Neuronal stem cell (in vitro differentiated cells): ENCODE data around the gene SLC13A4.
A peak's percentile ranks its signal among the peaks of the same experiment; 100 is the strongest.
"Not testable (repeated sequence)": the region's sequence is repeated elsewhere in the genome, so short reads cannot be mapped to it uniquely, and the experiment has no call there.

ENCODE experiments used
- DNase-seq: peaks from one replicate; pipeline ENCODE4 v3.0.0-alpha.2; 2013; ENCODE audit warnings: low spot score
- H2AFZ ChIP-seq: one replicate; pipeline ENCODE4 v1.6.1; 2013; ENCODE audit warnings: mild to moderate bottlenecking, low read length, inconsistent platforms
- H2AK5ac ChIP-seq: 2 replicates; pipeline ENCODE4 v1.6.1; 2013; ENCODE audit warnings: low read depth, mild to moderate bottlenecking, inconsistent platforms, low read length, moderate library complexity, mixed read lengths
- H2BK120ac ChIP-seq: 2 replicates; pipeline ENCODE4 v1.6.1; 2013; ENCODE audit warnings: low read depth, mild to moderate bottlenecking, inconsistent platforms, low read length, moderate library complexity, mixed read lengths
- H2BK12ac ChIP-seq: one replicate; pipeline ENCODE4 v1.6.1; 2013; ENCODE audit warnings: low read length, inconsistent platforms
- H2BK15ac ChIP-seq: 2 replicates; pipeline ENCODE4 v1.6.1; 2013; ENCODE audit warnings: mild to moderate bottlenecking, low read length, inconsistent platforms, mixed read lengths
- H2BK5ac ChIP-seq: one replicate; pipeline ENCODE4 v1.6.1; 2013; ENCODE audit warnings: inconsistent platforms, mild to moderate bottlenecking, low read length, moderate library complexity
- H3K14ac ChIP-seq: one replicate; pipeline ENCODE4 v1.6.1; 2013; ENCODE audit warnings: low read length, inconsistent platforms
- H3K18ac ChIP-seq: 2 replicates; pipeline ENCODE4 v1.6.1; 2013; ENCODE audit warnings: low read length, inconsistent platforms
- H3K23ac ChIP-seq: 2 replicates; pipeline ENCODE4 v1.6.1; 2013; ENCODE audit warnings: low read depth, mild to moderate bottlenecking, mixed read lengths, low read length, inconsistent platforms; ENCODE audit not compliant: poor library complexity
- H3K27ac ChIP-seq: replicated peaks from 3 replicates; pipeline ENCODE4 v1.5.1; 2013; ENCODE audit warnings: low read length, inconsistent platforms
- H3K27me3 ChIP-seq, 3 experiments: 2 replicates each; pipeline ENCODE4 v1.6.1; 2013; ENCODE audit warnings: low read length in 3 of 3, mild to moderate bottlenecking in 2 of 3, inconsistent platforms in 1 of 3, low read depth in 1 of 3, mixed read lengths in 1 of 3, moderate library complexity in 1 of 3; ENCODE audit not compliant: control insufficient read depth in 3 of 3, insufficient read depth in 3 of 3
- H3K36me3 ChIP-seq, 2 donors: replicated peaks in 1 of 2; 2 replicates each; pipeline ENCODE4 v1.6.1; 2013; ENCODE audit warnings: low read length in 2 of 2; ENCODE audit not compliant: control insufficient read depth in 2 of 2, insufficient read depth in 2 of 2
- H3K4ac ChIP-seq: 2 replicates; pipeline ENCODE4 v1.6.1; 2013; ENCODE audit warnings: inconsistent platforms, mild to moderate bottlenecking, low read length, moderate library complexity
- H3K4me1 ChIP-seq, 2 donors: 1 replicate in 1 of 2; 2 replicates in 1 of 2; pipeline ENCODE4 v1.6.1; 2013; ENCODE audit warnings: low read length in 2 of 2, low read depth in 1 of 2; ENCODE audit not compliant: control insufficient read depth in 2 of 2, insufficient read depth in 1 of 2
- H3K4me2 ChIP-seq: one replicate; pipeline ENCODE4 v1.6.1; 2013; ENCODE audit warnings: mild to moderate bottlenecking, low read length, inconsistent platforms; ENCODE audit not compliant: insufficient read depth, poor library complexity, severe bottlenecking
- H3K4me3 ChIP-seq, 2 donors: 2 replicates each; pipeline ENCODE4 v1.5.1; 2013; ENCODE audit warnings: low read length in 2 of 2, mild to moderate bottlenecking in 2 of 2, inconsistent platforms in 1 of 2, moderate library complexity in 1 of 2
- H3K79me1 ChIP-seq: one replicate; pipeline ENCODE4 v1.6.1; 2013; ENCODE audit warnings: low read depth, mild to moderate bottlenecking, inconsistent platforms, low read length, moderate library complexity
- H3K9ac ChIP-seq: one replicate; pipeline ENCODE4 v1.6.1; 2013; ENCODE audit warnings: mild to moderate bottlenecking, low read depth, low read length, inconsistent platforms; ENCODE audit not compliant: poor library complexity
- H3K9me3 ChIP-seq, 2 donors: replicated peaks in 1 of 2; 2 replicates each; pipeline versions ENCODE3 to v1.6.1; 2013; ENCODE audit warnings: low read length in 2 of 2, mild to moderate bottlenecking in 2 of 2, inconsistent platforms in 1 of 2, low read depth in 1 of 2, mixed read lengths in 1 of 2, moderate library complexity in 1 of 2; ENCODE audit not compliant: control insufficient read depth in 2 of 2, insufficient read depth in 1 of 2
- H4K8ac ChIP-seq: one replicate; pipeline ENCODE4 v1.6.1; 2013; ENCODE audit warnings: low read depth, mild to moderate bottlenecking, inconsistent platforms, low read length, moderate library complexity
- H4K91ac ChIP-seq: one replicate; pipeline ENCODE4 v1.6.1; 2013; ENCODE audit warnings: low read length, low read depth, mild to moderate bottlenecking, inconsistent platforms; ENCODE audit not compliant: poor library complexity
- WGBS, 2 donors: extraction: QIAGEN DNeasy Blood & Tissue Kit; methylation state at CpG; one replicate each; pipeline ENCODE4 v1.1.7; 2013; ENCODE audit warnings: missing lambda C conversion rate in 2 of 2, mixed read lengths in 1 of 2; ENCODE audit not compliant: insufficient read length in 2 of 2, insufficient replicate concordance in 1 of 2; ENCODE audit errors: extremely low coverage in 2 of 2; 5-methylcytosine and 5-hydroxymethylcytosine counted together

SLC13A4 gene

GRCh38 chr7:135737306-135737647, 9.3 kb upstream of the SLC13A4 start:
- H2BK120ac ChIP-seq, H3K9ac ChIP-seq, H2BK15ac ChIP-seq, H3K27me3 ChIP-seq, H3K36me3 ChIP-seq, H3K9me3 ChIP-seq, H4K8ac ChIP-seq, H3K4me2 ChIP-seq, H3K18ac ChIP-seq, H2AK5ac ChIP-seq, H3K4me3 ChIP-seq, H4K91ac ChIP-seq, H3K4me1 ChIP-seq, H2BK12ac ChIP-seq, H3K14ac ChIP-seq, H2BK5ac ChIP-seq, H3K27ac ChIP-seq, H3K4ac ChIP-seq, DNase-seq, H3K79me1 ChIP-seq, H2AFZ ChIP-seq, H3K23ac ChIP-seq: not testable (repeated sequence)
- WGBS, 2 donors, result no CpG with 5 or more reads among the region's 10 CpGs

- H2BK12ac ChIP-seq, result no peak overlapping the region
- no peak overlapping the region for H3K4ac ChIP-seq
- no peak overlapping the region for H3K27ac ChIP-seq
- no peaks in the 10 kb centered on the region for H3K4me1 ChIP-seq
- H3K27me3 ChIP-seq, result peaks cover 0 to 4% (median 0%) of the 10 kb centered on the region in 3 experiments
- H2BK120ac ChIP-seq, result no peak overlapping the region
- no peak overlapping the region for H2BK5ac ChIP-seq
- H3K36me3 ChIP-seq, result no peaks in the 10 kb centered on the region
- no peak for DNase-seq
- peak overlapping the region; percentile 24 for H3K18ac ChIP-seq
- H2AK5ac ChIP-seq, result no peak overlapping the region
- no peak overlapping the region for H4K8ac ChIP-seq
- H2BK15ac ChIP-seq, result no peak overlapping the region
- H3K9ac ChIP-seq, result no peak overlapping the region
- no peak overlapping the region for H3K4me2 ChIP-seq
- no peak overlapping the region for H3K14ac ChIP-seq
- no peak overlapping the region for H3K4me3 ChIP-seq
- no peak overlapping the region for H3K23ac ChIP-seq
- H3K9me3 ChIP-seq, result no peaks in the 10 kb centered on the region
- no peak overlapping the region for H4K91ac ChIP-seq
- WGBS, 2 donors, result no CpG with 5 or more reads among the region's 6 CpGs
- no peak overlapping the region for H2AFZ ChIP-seq
- H3K79me1 ChIP-seq, result no peaks in the 10 kb centered on the region
Measured at GRCh38 chr7:135736586-135737305, 8.8 kb upstream of the SLC13A4 start.

- Histone ChIP-seq H3K9me3 (no peaks in the 10 kb centered on the region), H2BK120ac (no peak overlapping the region), H2BK12ac (no peak overlapping the region), H3K27ac (no peak overlapping the region), H3K4me1 (no peaks in the 10 kb centered on the region), H4K91ac (no peak overlapping the region), H2BK15ac (no peak overlapping the region), H3K4ac (no peak overlapping the region), H2AK5ac (no peak overlapping the region), H3K4me3 (no peak overlapping the region), H3K36me3 (no peaks in the 10 kb centered on the region), H3K79me1 (no peaks in the 10 kb centered on the region), H3K4me2 (no peak overlapping the region), H2BK5ac (no peak overlapping the region), H3K18ac (no peak overlapping the region), H3K23ac (no peak overlapping the region), H3K9ac (no peak overlapping the region), H3K27me3 (no peaks in the 10 kb centered on the region), H3K14ac (no peak overlapping the region), H4K8ac (no peak overlapping the region), H2AFZ (no peak overlapping the region)
- WGBS, 2 donors, result no CpG with 5 or more reads among the region's 1 CpG
- no peak for DNase-seq
Measured at GRCh38 chr7:135734343-135734689, 6.3 kb upstream of the SLC13A4 start.

- no peak overlapping the region for H4K8ac ChIP-seq
- H2BK15ac ChIP-seq, result no peak overlapping the region
- H3K79me1 ChIP-seq, result no peaks in the 10 kb centered on the region
- H3K9me3 ChIP-seq, result no peaks in the 10 kb centered on the region
- H3K4ac ChIP-seq, result no peak overlapping the region
- no peak overlapping the region for H2BK5ac ChIP-seq
- no CpG with 5 or more reads among the region's 21 CpGs for WGBS, 2 donors
- H3K14ac ChIP-seq, result no peak overlapping the region
- peak overlapping the region; percentile 34 for H2AK5ac ChIP-seq
- no peak overlapping the region for H2BK120ac ChIP-seq
- no peak overlapping the region for H4K91ac ChIP-seq
- H3K9ac ChIP-seq, result peak overlapping the region; percentile 36
- no peak for DNase-seq
- peak overlapping the region; percentile 72 for H2AFZ ChIP-seq
- no peak overlapping the region for H3K4me3 ChIP-seq
- H3K4me1 ChIP-seq, result no peaks in the 10 kb centered on the region
- H2BK12ac ChIP-seq, result no peak overlapping the region
- H3K23ac ChIP-seq, result no peak overlapping the region
- H3K27me3 ChIP-seq, result peaks cover 0 to 2% (median 0%) of the 10 kb centered on the region in 3 experiments
- no peaks in the 10 kb centered on the region for H3K36me3 ChIP-seq
- no peak overlapping the region for H3K27ac ChIP-seq
- no peak overlapping the region for H3K4me2 ChIP-seq
- H3K18ac ChIP-seq, result no peak overlapping the region
Measured at GRCh38 chr7:135733603-135734342, 5.8 kb upstream of the SLC13A4 start.
